Liver (tissue), 3 donors: ENCODE data around the gene FCRL6.

Experiments
- CTCF ChIP-seq: fragments of 150-350 bp; IDR thresholded peaks from 2 replicates; pipeline ENCODE4 v1.5.1; 2017; ENCODE audit warnings: improper control_type of control experiment, low read depth, low read length; ENCODE audit not compliant: missing input control
- HNF4G ChIP-seq: IDR thresholded peaks from 2 replicates; pipeline ENCODE4 v1.6.1; 2016; ENCODE audit warnings: antibody characterized with exemption
- SP1 ChIP-seq: IDR thresholded peaks from 2 replicates; pipeline ENCODE4 v1.6.1; 2018; ENCODE audit warnings: antibody characterized with exemption, mild to moderate bottlenecking
- TAF1 ChIP-seq: conservative IDR thresholded peaks from 2 replicates; pipeline ENCODE4 v1.6.1; 2016; ENCODE audit warnings: antibody characterized with exemption, mild to moderate bottlenecking
- YY1 ChIP-seq: IDR thresholded peaks from 2 replicates; pipeline ENCODE4 v1.6.1; 2016; ENCODE audit warnings: antibody characterized with exemption, mild to moderate bottlenecking
- ZBTB33 ChIP-seq: IDR thresholded peaks from 2 replicates; pipeline ENCODE4 v1.6.1; 2016; ENCODE audit warnings: antibody characterized with exemption
- donor health status: healthy.
- donor health status: healthy.

DNA sequence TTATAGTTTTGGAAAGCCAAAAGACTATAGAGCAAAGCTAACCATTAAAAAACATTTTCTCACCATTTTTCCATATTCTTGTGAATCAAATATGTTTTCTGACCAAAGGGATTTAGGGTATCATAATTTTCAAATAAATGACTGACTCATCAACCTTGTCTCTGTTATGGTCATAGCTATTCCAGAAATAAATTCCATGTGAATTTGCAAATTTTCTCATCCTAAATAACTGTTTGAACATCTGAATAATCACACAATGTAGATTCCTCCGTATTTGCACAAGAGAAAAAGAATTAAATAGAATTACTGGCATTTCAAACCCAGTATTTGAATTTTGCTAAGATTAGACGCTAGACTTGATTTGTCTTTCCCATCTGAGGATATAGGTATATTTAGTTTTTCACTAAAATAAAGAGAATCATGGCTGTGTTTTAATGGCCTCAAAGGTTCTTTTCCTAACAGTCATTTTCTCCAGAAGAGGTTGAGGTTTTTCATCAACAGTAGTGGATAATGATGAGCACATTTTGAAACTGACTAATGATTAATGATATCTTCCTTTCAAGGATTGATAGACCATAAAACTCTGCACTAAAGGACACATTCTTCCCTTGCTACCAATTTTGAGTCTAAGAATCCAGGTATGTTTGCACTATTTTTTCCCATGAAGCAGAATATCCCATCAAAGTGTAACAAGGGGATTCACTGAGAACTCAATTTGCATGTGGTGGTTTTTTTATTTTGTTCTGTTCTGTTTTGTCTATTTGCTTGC is 30.8 kb upstream of the FCRL6 start:
- TF ChIP-seq YY1 (no peak), TAF1 (no peak), ZBTB33 (no peak), CTCF (no peak), HNF4G (no peak), SP1 (no peak)
